ENCODE measurements around the gene ACP4.
"Not testable (repeated sequence)": the region's sequence is repeated elsewhere in the genome, so short reads cannot be mapped to it uniquely, and the experiment has no call there.

The ACP4 gene

GRCh38 chr19:50799547-50799851 is 9.3 kb downstream of the ACP4 start:
- no peak for DNase-seq (ENCODE audit: low read depth)
- H3K4me3 ChIP-seq (ENCODE audit: control insufficient read depth, low read depth, low read length): no peak overlapping the region
- no peak for TF ChIP-seq CTCF (conservative IDR thresholded peaks at IDR 0.05; ENCODE audit: control insufficient read depth, insufficient read depth, low read depth, low read length)

GRCh38 chr19:50801107-50801506 is 10.9 kb downstream of the ACP4 start:
- TF ChIP-seq CTCF (conservative IDR thresholded peaks at IDR 0.05; ENCODE audit: control insufficient read depth, insufficient read depth, low read depth, low read length): no peak
- H3K4me3 ChIP-seq (ENCODE audit: control insufficient read depth, low read depth, low read length): no peak overlapping the region
- DNase-seq (ENCODE audit: low read depth): no peak

- no peak for TF ChIP-seq CTCF (conservative IDR thresholded peaks at IDR 0.05; ENCODE audit: control insufficient read depth, insufficient read depth, low read depth, low read length)
- peak; percentile 10 for DNase-seq (ENCODE audit: low read depth)
- peak overlapping the region; percentile 99 for H3K4me3 ChIP-seq (ENCODE audit: control insufficient read depth, low read depth, low read length)
Measured at GRCh38 chr19:50803633-50804419, 13.6 kb downstream of the ACP4 start.

- peak overlapping the region; percentile 99 for H3K4me3 ChIP-seq (ENCODE audit: control insufficient read depth, low read depth, low read length)
- TF ChIP-seq CTCF (conservative IDR thresholded peaks at IDR 0.05; ENCODE audit: control insufficient read depth, insufficient read depth, low read depth, low read length): no peak
- peak; percentile 98 for DNase-seq (ENCODE audit: low read depth)
Measured at GRCh38 chr19:50804420-50805272, 14.4 kb downstream of the ACP4 start.

GRCh38 chr19:50808856-50809255 is 18.6 kb downstream of the ACP4 start:
- DNase-seq (ENCODE audit: low read depth): no peak
- no peak overlapping the region for H3K4me3 ChIP-seq (ENCODE audit: control insufficient read depth, low read depth, low read length)
- no peak for TF ChIP-seq CTCF (conservative IDR thresholded peaks at IDR 0.05; ENCODE audit: control insufficient read depth, insufficient read depth, low read depth, low read length)

GRCh38 chr19:50811622-50812238 is 21.5 kb downstream of the ACP4 start:
- not testable (repeated sequence) for DNase-seq (ENCODE audit: low read depth)

GRCh38 chr19:50812474-50812873 is 22.3 kb downstream of the ACP4 start:
- DNase-seq (ENCODE audit: low read depth): no peak
- H3K4me3 ChIP-seq (ENCODE audit: control insufficient read depth, low read depth, low read length): no peak overlapping the region
- no peak for TF ChIP-seq CTCF (conservative IDR thresholded peaks at IDR 0.05; ENCODE audit: control insufficient read depth, insufficient read depth, low read depth, low read length)

More at GRCh38 chr19:50811622-50812238, 21.5 kb downstream of the ACP4 start:
- H3K4me3 ChIP-seq (ENCODE audit: control insufficient read depth, low read depth, low read length): not testable (repeated sequence)
